HG02763 (cell line): ENCODE results near the gene ACADS.

Experiments
- ATAC-seq: cut with Tn5 transposase; IDR thresholded peaks from one replicate; pipeline ENCODE4 v1.9.1; 2021; ENCODE audit warnings: mild to moderate bottlenecking, moderate library complexity; ENCODE audit not compliant: unreplicated experiment

ACADS gene

GRCh38 chr12:120699553-120699952 lies 26.1 kb upstream of the ACADS start:
- no peak for ATAC-seq

GRCh38 chr12:120700886-120701285 lies 24.7 kb upstream of the ACADS start:
- no peak for ATAC-seq

- no peak for ATAC-seq
Measured at GRCh38 chr12:120702637-120703036, 23.0 kb upstream of the ACADS start.

GRCh38 chr12:120703311-120703942 lies 22.2 kb upstream of the ACADS start:
- no peak for ATAC-seq

GRCh38 chr12:120705618-120706017 lies 20.0 kb upstream of the ACADS start:
- no peak for ATAC-seq

- ATAC-seq, result no peak
Measured at GRCh38 chr12:120706029-120706428, 19.6 kb upstream of the ACADS start.

GRCh38 chr12:120708651-120709050 lies 17.0 kb upstream of the ACADS start:
- no peak for ATAC-seq

GRCh38 chr12:120710031-120710804 lies 15.4 kb upstream of the ACADS start, which contains the start of gene UNC119B:
UNC119B (plus strand) TSS chr12:120710458; CDS start chr12:120710475, 17 bp downstream.
- peak; percentile 78 for ATAC-seq

GRCh38 chr12:120710805-120711296 lies 14.8 kb upstream of the ACADS start:
- peak; percentile 17 for ATAC-seq

GRCh38 chr12:120711411-120711810 lies 14.2 kb upstream of the ACADS start:
- ATAC-seq, result no peak

GRCh38 chr12:120712610-120713009 lies 13.0 kb upstream of the ACADS start:
- no peak for ATAC-seq

- ATAC-seq, result no peak
Measured at GRCh38 chr12:120713861-120714482, 11.7 kb upstream of the ACADS start.

- ATAC-seq, result no peak
Measured at GRCh38 chr12:120718055-120718454, 7.6 kb upstream of the ACADS start.

- no peak for ATAC-seq
Measured at GRCh38 chr12:120719072-120719471, 6.6 kb upstream of the ACADS start.

GRCh38 chr12:120719496-120720233 lies 6.0 kb upstream of the ACADS start:
- ATAC-seq, result no peak

GRCh38 chr12:120720234-120720986 lies 5.2 kb upstream of the ACADS start:
- ATAC-seq, result no peak

GRCh38 chr12:120720987-120721801 lies 4.4 kb upstream of the ACADS start:
- ATAC-seq, result no peak

- ATAC-seq, result no peak
Measured at GRCh38 chr12:120721866-120722265, 3.8 kb upstream of the ACADS start.

GRCh38 chr12:120722784-120723183 lies 2.8 kb upstream of the ACADS start:
- no peak for ATAC-seq
